OCI-LY7 (cell line): ENCODE data around the gene TMC4.

Experiments used
- EZH2phosphoT487 ChIP-seq: fragments of 200-600 bp; sonication (generic); IDR thresholded peaks from 2 replicates; pipeline ENCODE4 v1.6.1; 2018; ENCODE audit warnings: low read depth, borderline replicate concordance, mild to moderate bottlenecking, mixed run types, antibody characterized with exemption, low read length, moderate library complexity, mixed read lengths
- TF ChIP-seq, protein P1 (sequence below): fragments of 200-600 bp; sonication (generic); conservative IDR thresholded peaks from 2 replicates; pipeline ENCODE4 v1.5.1; 2014; ENCODE audit warnings: mild to moderate bottlenecking, antibody characterized with exemption, low read length, moderate library complexity, mixed read lengths

DNA sequence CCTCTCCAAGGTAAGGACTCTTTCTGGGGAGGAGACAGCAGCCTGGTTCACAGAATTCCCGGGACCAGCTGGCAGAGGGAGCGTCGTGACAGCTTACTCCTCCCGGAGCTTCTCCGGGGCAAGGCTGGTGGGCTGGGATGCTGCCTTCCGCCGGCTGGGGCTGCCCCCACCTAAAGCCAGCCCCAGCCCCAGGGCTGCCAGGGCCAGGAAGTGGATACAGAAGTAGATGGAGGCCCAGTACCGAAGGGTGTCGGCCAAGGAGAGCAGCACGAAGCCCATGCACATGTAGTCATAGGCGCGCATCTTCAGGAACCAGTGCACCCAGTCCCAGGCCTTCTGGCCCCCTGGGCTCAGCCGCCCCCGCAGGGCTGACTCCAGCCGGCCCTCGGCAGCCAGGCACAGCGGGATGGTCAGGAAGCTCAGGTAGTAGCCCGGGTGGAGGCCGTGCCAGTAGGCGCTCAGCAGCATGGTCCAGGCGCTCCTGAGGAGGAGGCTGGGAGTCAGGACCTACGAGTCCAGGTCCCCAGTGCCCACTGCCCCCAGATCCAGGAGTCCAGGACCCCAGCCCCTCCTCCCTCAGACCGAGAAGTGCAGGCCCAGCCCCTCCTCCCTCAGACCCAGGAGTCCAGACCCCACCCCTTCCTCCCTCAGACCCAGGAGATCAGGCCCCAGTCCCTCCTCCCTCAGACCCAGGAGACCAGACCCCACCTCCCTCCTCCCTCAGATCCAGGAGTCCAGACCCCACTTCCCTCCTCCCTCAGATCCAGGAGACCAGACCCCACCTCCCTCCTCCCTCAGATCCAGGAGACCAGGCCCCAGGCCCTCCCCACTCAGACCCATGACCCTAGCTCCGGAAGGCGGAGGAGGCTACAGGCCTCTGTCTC is 1.2 kb upstream of the TMC4 start:
- TF ChIP-seq, protein P1, sequence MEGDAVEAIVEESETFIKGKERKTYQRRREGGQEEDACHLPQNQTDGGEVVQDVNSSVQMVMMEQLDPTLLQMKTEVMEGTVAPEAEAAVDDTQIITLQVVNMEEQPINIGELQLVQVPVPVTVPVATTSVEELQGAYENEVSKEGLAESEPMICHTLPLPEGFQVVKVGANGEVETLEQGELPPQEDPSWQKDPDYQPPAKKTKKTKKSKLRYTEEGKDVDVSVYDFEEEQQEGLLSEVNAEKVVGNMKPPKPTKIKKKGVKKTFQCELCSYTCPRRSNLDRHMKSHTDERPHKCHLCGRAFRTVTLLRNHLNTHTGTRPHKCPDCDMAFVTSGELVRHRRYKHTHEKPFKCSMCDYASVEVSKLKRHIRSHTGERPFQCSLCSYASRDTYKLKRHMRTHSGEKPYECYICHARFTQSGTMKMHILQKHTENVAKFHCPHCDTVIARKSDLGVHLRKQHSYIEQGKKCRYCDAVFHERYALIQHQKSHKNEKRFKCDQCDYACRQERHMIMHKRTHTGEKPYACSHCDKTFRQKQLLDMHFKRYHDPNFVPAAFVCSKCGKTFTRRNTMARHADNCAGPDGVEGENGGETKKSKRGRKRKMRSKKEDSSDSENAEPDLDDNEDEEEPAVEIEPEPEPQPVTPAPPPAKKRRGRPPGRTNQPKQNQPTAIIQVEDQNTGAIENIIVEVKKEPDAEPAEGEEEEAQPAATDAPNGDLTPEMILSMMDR: no peak
- no peak for TF ChIP-seq EZH2phosphoT487
